ENCODE data around the gene IGHMBP2. TPM values are rescaled to one million over a fixed set of nuclear protein-coding genes. Genes with fewer than 3 reads are reported as not detected.
A peak's percentile ranks its signal among the peaks of the same experiment; 100 is the strongest.

Gene IGHMBP2
- polyA plus RNA-seq, 1 donor from 2014 or later: 9.5 TPM

DNA sequence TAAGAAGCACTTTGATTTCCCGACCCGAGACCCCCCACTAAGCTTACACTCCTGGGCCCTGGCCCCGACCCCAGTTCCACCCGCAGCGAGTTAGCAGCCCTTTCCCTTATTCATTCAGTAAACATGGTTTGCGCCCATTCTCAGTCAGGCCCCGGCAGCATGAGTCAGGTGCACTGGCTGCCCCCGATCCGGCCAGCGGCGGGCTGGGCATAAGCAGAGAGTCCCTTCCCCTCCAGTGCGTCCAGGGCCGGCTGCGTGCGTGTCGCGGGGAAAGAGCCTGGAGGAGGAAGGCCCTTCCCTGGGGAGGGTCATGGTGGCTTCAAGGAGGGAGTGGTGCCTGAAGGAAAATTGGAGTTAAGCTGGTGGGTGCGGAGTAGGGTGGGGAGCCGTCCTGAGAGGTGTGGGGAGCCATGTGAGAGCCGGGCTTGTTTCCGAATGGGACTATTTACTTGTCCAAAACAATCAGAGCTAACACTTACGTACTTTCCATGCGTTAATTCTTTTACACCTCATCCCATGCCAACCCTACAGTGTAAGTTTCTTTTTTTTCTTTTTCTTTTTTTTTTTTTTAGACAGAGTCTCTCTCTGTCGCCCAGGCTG is 657 bp downstream of the IGHMBP2 start:
- Histone ChIP-seq H2AFZ (ENCODE audit: low read depth, low read length) (peak overlapping the region; percentile 79), H3K9me2 (ENCODE audit: insufficient read depth, low read length) (no peaks in the 10 kb centered on the region), H3K4me2 (ENCODE audit: low read length) (peak overlapping the region; percentile 44), H3K9me3 (ENCODE audit: low read length) (no peaks in the 10 kb centered on the region), H3K9ac (ENCODE audit: low read length) (peak overlapping the region; percentile 88), H3K79me2 (replicated peaks; ENCODE audit: insufficient read depth, low read length) (peaks cover 32% of the 10 kb centered on the region), H4K20me1 (ENCODE audit: insufficient read depth) (no peaks in the 10 kb centered on the region), H3F3A (ENCODE audit: insufficient read depth, low read length, poor library complexity, severe bottlenecking) (no peaks in the 10 kb centered on the region), H3K27ac (ENCODE audit: low read length) (peak overlapping the region; percentile 68), H3K4me3 (ENCODE audit: low read length) (peak overlapping the region; percentile 87), H3K27me3 (ENCODE audit: insufficient read depth, low read depth, low read length) (no peaks in the 10 kb centered on the region), H3K36me3 (ENCODE audit: insufficient read depth, low read length) (no peaks in the 10 kb centered on the region)
- TF ChIP-seq TAF1 (IDR thresholded peaks at IDR 0.05; ENCODE audit: low read depth) (no peak), SMC3 (conservative IDR thresholded peaks at IDR 0.05; ENCODE audit: poor library complexity) (no peak), CTCF (IDR thresholded peaks at IDR 0.05; ENCODE audit: poor library complexity, severe bottlenecking) (no peak), EP300 (conservative IDR thresholded peaks at IDR 0.05; ENCODE audit: poor library complexity, severe bottlenecking) (no peak), RAD21 (conservative IDR thresholded peaks at IDR 0.05) (no peak), MXI1 (conservative IDR thresholded peaks at IDR 0.05; ENCODE audit: poor library complexity, severe bottlenecking) (no peak), POLR2AphosphoS5 (IDR thresholded peaks at IDR 0.05) (no peak), REST (IDR thresholded peaks at IDR 0.05; ENCODE audit: borderline replicate concordance) (no peak)

DNA sequence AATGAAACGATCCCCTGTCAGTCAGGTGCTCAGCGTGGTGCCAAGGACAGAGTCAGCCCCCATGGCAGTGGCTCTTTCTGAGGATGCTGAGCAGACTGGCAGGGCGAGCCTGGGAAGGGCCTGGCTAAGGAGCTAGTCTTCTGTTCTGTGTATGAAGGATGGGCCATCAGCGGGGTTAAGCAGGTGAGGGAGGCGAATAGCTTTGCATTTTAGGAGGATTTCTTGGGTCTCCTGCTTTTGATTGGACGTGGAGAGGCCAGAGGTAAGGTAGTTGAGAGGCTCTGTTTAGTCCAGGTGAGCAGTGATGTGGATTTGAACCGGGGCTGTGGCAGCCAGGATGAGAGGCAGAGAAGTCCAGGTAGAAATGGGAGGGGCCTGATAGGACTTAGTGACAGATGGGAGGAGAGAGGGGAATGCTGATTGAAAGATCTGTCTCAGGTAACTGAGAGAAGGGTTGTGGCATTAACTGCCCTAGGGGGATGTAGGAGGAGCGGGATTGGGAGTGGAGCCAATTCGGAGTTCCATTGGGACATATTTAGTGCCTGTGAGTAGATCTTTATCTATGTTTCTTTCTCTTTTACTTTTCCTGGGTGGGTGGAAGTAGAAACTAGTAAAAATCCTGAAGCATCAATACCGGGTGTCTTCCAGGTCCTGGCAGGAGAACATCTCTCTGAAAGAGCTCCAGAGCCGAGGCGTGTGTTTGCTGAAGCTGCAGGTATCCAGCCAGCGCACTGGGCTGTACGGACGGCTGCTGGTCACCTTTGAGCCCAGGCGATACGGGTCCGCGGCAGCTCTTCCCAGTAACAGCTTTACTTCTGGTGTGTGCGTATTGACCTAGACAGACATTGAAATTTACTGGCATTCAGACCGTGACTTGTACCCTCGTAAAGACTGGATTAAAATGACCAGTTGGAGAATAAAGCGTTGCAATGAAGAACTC is 2.0 kb downstream of the IGHMBP2 start:
- Histone ChIP-seq H3K4me2 (ENCODE audit: low read length) (no peak overlapping the region), H3K9me3 (ENCODE audit: low read length) (no peaks in the 10 kb centered on the region), H3K9ac (ENCODE audit: low read length) (peak overlapping the region; percentile 9), H3K4me3 (ENCODE audit: low read length) (peak overlapping the region; percentile 87), H2AFZ (ENCODE audit: low read depth, low read length) (no peak overlapping the region), H3K27ac (ENCODE audit: low read length) (no peak overlapping the region), H3K9me2 (ENCODE audit: insufficient read depth, low read length) (no peaks in the 10 kb centered on the region), H3K27me3 (ENCODE audit: insufficient read depth, low read depth, low read length) (no peaks in the 10 kb centered on the region), H3F3A (ENCODE audit: insufficient read depth, low read length, poor library complexity, severe bottlenecking) (no peaks in the 10 kb centered on the region), H3K79me2 (replicated peaks; ENCODE audit: insufficient read depth, low read length) (peaks cover 32% of the 10 kb centered on the region), H4K20me1 (ENCODE audit: insufficient read depth) (no peaks in the 10 kb centered on the region), H3K36me3 (ENCODE audit: insufficient read depth, low read length) (no peaks in the 10 kb centered on the region)
- no peak for TF ChIP-seq REST (IDR thresholded peaks at IDR 0.05; ENCODE audit: borderline replicate concordance)
- TF ChIP-seq EZH2 (IDR thresholded peaks at IDR 0.05; ENCODE audit: borderline replicate concordance, insufficient read depth, low read length, poor library complexity, severe bottlenecking): no peak
- no peak for TF ChIP-seq MXI1 (conservative IDR thresholded peaks at IDR 0.05; ENCODE audit: poor library complexity, severe bottlenecking)
- no peak for TF ChIP-seq CTCF (IDR thresholded peaks at IDR 0.05; ENCODE audit: poor library complexity, severe bottlenecking)
- TF ChIP-seq POLR2AphosphoS5 (IDR thresholded peaks at IDR 0.05): no peak
- no peak for TF ChIP-seq EP300 (conservative IDR thresholded peaks at IDR 0.05; ENCODE audit: poor library complexity, severe bottlenecking)
- no peak for TF ChIP-seq TAF1 (IDR thresholded peaks at IDR 0.05; ENCODE audit: low read depth)
- no peak for TF ChIP-seq SMC3 (conservative IDR thresholded peaks at IDR 0.05; ENCODE audit: poor library complexity)
- no peak for TF ChIP-seq RAD21 (conservative IDR thresholded peaks at IDR 0.05)

Data from neural cell (in vitro differentiated cells).